GM06990 (cell line): ENCODE results near the gene SLC45A1.
A peak's percentile ranks its signal among the peaks of the same experiment; 100 is the strongest.

ENCODE experiments used
- DNase-seq: peaks from one replicate; pipeline ENCODE4 v3.0.0-alpha.2; 2011; ENCODE audit not compliant: insufficient read length; ENCODE audit errors: extremely low read depth
- H3K27me3 ChIP-seq: replicated peaks from 2 replicates; pipeline ENCODE4 v1.6.0; 2011; ENCODE audit warnings: low read length; ENCODE audit not compliant: control insufficient read depth, insufficient read depth
- H3K36me3 ChIP-seq: 2 replicates; pipeline ENCODE4 v1.5.1; 2011; ENCODE audit warnings: low read length; ENCODE audit not compliant: control insufficient read depth, insufficient read depth
- H3K4me3 ChIP-seq: replicated peaks from 2 replicates; pipeline ENCODE4 v1.5.1; 2011; ENCODE audit warnings: low read depth, mild to moderate bottlenecking, control low read depth, low read length
- TF ChIP-seq, protein P1 (sequence below): IDR thresholded peaks from 2 replicates; pipeline ENCODE4 v1.5.1; 2011; ENCODE audit warnings: low read length, control low read depth, mild to moderate bottlenecking, inconsistent platforms; ENCODE audit not compliant: insufficient read depth, poor library complexity, severe bottlenecking

Gene SLC45A1

DNA sequence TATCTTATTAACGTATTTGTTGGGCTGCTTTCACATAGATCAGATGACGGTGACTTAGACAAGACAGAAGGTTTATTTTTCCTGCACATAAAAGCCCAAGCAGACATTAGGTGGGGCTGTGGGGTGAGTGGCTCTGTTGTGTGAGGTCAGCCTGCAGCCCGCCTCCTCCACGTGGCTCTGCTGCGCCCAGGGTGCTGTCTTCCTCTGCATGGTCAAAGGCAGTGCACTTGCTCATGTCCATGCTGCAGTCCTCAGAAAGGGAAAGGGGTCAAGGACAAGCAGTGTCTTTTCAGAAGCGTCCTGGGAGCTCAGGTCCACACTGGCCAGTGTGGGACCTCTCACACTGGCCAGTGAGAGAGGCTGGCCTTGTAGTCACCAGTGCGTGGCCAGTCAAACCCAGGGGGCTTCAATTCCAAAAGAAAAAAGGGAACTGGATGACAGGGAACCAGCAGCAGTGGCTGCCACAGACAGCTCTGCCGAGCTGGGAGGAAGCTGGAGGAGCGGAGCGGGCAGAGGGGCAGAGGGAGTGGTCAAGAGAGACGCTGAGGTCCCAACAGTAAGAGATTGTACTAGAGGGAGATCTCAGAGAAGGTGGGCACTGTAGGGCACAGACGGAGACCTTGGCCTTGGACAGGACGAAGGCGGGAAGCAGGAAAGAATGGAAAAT is 35.9 kb upstream of the SLC45A1 start:
- DNase-seq: peak; percentile 14
- H3K4me3 ChIP-seq: no peak overlapping the region

DNA sequence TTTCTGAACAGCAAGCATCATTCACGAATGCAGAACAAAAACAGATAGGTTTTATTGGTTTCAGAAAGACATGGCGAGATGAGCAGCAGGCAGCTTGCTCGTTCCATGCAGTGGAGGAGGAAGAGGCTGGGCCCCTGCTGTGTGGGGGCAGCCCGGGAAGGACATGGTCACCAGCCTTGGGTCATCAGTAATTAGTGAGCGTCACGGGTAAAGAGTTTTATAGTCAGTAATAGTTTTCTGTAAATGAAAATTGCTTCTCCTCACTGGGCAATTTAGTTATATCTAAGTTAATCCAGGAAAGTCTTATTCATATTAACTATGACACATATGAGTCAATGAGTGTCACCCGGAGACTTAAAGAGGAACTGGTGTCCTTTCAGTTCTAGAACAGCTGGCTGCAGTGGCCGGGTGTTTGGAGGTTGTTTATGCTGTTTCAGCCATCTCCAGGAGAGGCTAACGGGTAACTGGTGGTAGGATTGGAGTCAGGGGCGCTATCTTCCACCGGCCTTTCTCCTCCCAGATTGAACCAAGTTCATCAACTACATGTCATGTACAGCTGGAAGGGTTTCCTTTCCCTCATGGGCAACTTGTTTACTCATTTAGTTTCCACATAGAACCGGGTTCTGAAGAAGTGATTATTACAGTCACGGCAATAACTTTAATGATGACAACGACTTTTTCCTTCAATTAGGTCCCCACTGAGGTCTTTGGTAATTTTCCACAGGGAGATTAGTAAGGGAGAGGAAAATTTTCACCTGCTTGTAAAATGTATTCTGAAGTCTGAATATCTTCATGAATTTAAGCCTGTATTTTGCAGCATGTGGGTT is 34.6 kb upstream of the SLC45A1 start:
- H3K36me3 ChIP-seq: no peaks in the 10 kb centered on the region
- peak; percentile 75 for DNase-seq
- TF ChIP-seq, protein P1, sequence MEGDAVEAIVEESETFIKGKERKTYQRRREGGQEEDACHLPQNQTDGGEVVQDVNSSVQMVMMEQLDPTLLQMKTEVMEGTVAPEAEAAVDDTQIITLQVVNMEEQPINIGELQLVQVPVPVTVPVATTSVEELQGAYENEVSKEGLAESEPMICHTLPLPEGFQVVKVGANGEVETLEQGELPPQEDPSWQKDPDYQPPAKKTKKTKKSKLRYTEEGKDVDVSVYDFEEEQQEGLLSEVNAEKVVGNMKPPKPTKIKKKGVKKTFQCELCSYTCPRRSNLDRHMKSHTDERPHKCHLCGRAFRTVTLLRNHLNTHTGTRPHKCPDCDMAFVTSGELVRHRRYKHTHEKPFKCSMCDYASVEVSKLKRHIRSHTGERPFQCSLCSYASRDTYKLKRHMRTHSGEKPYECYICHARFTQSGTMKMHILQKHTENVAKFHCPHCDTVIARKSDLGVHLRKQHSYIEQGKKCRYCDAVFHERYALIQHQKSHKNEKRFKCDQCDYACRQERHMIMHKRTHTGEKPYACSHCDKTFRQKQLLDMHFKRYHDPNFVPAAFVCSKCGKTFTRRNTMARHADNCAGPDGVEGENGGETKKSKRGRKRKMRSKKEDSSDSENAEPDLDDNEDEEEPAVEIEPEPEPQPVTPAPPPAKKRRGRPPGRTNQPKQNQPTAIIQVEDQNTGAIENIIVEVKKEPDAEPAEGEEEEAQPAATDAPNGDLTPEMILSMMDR: no peak
- no peaks in the 10 kb centered on the region for H3K27me3 ChIP-seq
- peak overlapping the region; percentile 15; the same call in 1 of the 2 replicates for H3K4me3 ChIP-seq

More for the DNA sequence above, 35.9 kb upstream of the SLC45A1 start:
- TF ChIP-seq, protein P1: no peak
- Histone ChIP-seq H3K27me3 (no peaks in the 10 kb centered on the region), H3K36me3 (no peaks in the 10 kb centered on the region)

DNA sequence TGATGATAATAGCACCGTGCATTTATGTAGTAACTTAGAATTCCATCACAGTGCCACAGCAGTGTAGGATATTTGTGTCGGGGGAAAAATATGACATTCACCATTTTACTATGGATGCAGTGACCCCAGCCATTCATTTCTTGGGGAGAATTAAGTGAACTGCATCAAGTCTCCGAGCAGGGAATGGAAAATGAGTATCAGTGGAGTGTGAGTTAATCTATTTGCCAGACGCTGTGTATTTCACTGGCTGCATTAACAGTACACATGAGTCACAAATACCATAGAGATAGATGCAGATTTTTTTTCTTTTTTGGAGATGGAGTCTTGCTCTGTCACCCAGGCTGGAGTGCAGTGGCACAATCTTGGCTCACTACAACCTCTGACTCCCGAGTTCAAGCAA is 33.8 kb upstream of the SLC45A1 start:
- Histone ChIP-seq H3K36me3 (no peaks in the 10 kb centered on the region), H3K27me3 (no peaks in the 10 kb centered on the region), H3K4me3 (no peak overlapping the region)
- no peak for DNase-seq
- TF ChIP-seq, protein P1: no peak

DNA sequence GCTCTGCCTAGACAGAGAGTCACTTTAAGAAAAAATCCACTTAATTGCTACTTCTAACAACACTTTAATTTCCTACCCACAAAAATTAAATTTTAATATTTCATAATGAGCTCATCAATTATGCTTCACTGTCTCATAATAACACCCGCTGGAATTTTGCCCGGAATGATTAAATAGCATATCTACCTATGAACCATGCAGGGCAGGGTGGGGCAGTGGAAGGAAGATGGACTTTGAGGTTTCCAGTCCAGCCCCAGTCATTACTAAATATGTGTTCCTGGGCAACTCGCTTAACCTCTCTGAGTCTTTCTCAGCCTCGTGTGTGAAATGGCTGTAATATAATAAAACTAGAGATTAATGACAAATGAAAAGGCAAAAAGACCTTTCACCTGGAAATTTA is 32.8 kb upstream of the SLC45A1 start:
- Histone ChIP-seq H3K27me3 (no peaks in the 10 kb centered on the region), H3K4me3 (no peak overlapping the region), H3K36me3 (no peaks in the 10 kb centered on the region)
- DNase-seq: no peak
- TF ChIP-seq, protein P1: no peak

DNA sequence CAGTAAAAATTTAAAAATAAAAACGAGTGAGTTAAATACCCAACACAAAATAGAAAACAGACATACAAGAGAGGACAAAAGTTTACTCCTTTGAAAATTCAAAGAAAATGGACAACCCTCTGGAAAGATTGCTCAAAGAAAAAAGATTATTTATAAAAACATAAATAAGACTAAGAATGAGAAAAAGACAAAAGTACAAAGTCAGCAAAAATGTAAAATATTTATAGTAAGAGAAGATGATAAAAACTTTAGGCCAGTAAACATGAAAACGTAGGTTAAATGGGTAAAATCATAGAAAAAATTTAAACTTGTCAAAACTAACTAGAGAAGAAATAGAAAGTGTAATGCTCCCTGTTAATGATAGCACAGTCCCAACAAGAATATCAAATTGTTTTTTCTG is 31.9 kb upstream of the SLC45A1 start:
- no peak for DNase-seq
- TF ChIP-seq, protein P1: no peak
- Histone ChIP-seq H3K4me3 (no peak overlapping the region), H3K36me3 (no peaks in the 10 kb centered on the region), H3K27me3 (no peaks in the 10 kb centered on the region)
